HL-60/S4 treated with phorbol 12-myristate 13-acetate at 8.2 ng/mL for 4 days and 3 days (cell line): ENCODE data around the gene FBXO21.

Experiments
- in situ Hi-C: fragments of 300-500 bp; cut with MboI; formaldehyde crosslinking; loops from 2 replicates; pipeline ENCODE4 v1.15.0; 2022; ENCODE audit warnings: low sequenced_read_pairs

Gene FBXO21

GRCh38 chr12:117141097-117141898 lies 49.0 kb downstream of the FBXO21 start:
- in situ Hi-C loops = no loop called here

GRCh38 chr12:117140397-117141096 lies 49.7 kb downstream of the FBXO21 start:
- in situ Hi-C loops = no loop called here

- in situ Hi-C loops = no loop called here
Observed at GRCh38 chr12:117139025-117139717, 51.1 kb downstream of the FBXO21 start.

GRCh38 chr12:117134721-117135120 lies 55.5 kb downstream of the FBXO21 start:
- in situ Hi-C loops = no loop called here

GRCh38 chr12:117134059-117134458 lies 56.2 kb downstream of the FBXO21 start:
- in situ Hi-C loops = no loop called here

- in situ Hi-C loops = no loop called here
Observed at GRCh38 chr12:117130801-117131200, 59.5 kb downstream of the FBXO21 start.

- in situ Hi-C loops = no loop called here
Observed at GRCh38 chr12:117129391-117129790, 60.9 kb downstream of the FBXO21 start.

GRCh38 chr12:117127933-117128823 lies 62.1 kb downstream of the FBXO21 start:
- in situ Hi-C loops = no loop called here

GRCh38 chr12:117126335-117126734 lies 63.9 kb downstream of the FBXO21 start:
- in situ Hi-C loops = no loop called here

- in situ Hi-C loops = no loop called here
Observed at GRCh38 chr12:117125767-117126166, 64.5 kb downstream of the FBXO21 start.

GRCh38 chr12:117125272-117125613 lies 65.0 kb downstream of the FBXO21 start:
- in situ Hi-C loops = no loop called here

- in situ Hi-C loops = loop anchor here (25.0 kb wide), 1 partner anchor 412 kb away; no protein-coding TSS in a partner anchor
Observed at GRCh38 chr12:117124421-117125271, 65.6 kb downstream of the FBXO21 start.

GRCh38 chr12:117121441-117121840 lies 68.8 kb downstream of the FBXO21 start:
- in situ Hi-C loops = loop anchor here (25.0 kb wide), 1 partner anchor 409 kb away; no protein-coding TSS in a partner anchor

GRCh38 chr12:117120787-117121186 lies 69.5 kb downstream of the FBXO21 start:
- in situ Hi-C loops = loop anchor here (25.0 kb wide), 1 partner anchor 408 kb away; no protein-coding TSS in a partner anchor

GRCh38 chr12:117119592-117120198 lies 70.6 kb downstream of the FBXO21 start:
- in situ Hi-C loops = loop anchor here (25.0 kb wide), 1 partner anchor 407 kb away; no protein-coding TSS in a partner anchor

GRCh38 chr12:117118838-117119591 lies 71.3 kb downstream of the FBXO21 start:
- in situ Hi-C loops = loop anchor here (25.0 kb wide), 1 partner anchor 407 kb away; no protein-coding TSS in a partner anchor

GRCh38 chr12:117114784-117115183 lies 75.5 kb downstream of the FBXO21 start:
- in situ Hi-C loops = loop anchor here (25.0 kb wide), 1 partner anchor 402 kb away; no protein-coding TSS in a partner anchor

GRCh38 chr12:117113231-117113630 lies 77.0 kb downstream of the FBXO21 start:
- in situ Hi-C loops = loop anchor here (25.0 kb wide), 1 partner anchor 401 kb away; no protein-coding TSS in a partner anchor
